H1 (cell line): Measurements from ENCODE around the gene GRK5.

Source experiments
- ATF2 ChIP-seq: IDR thresholded peaks from 2 replicates; pipeline ENCODE4 v1.6.1; 2012; ENCODE audit warnings: low read length, inconsistent platforms
- CBX8 ChIP-seq: fragments of 300-800, 300-1000 bp; sonication (generic); IDR thresholded peaks from 2 replicates; pipeline ENCODE4 v1.7.1; 2016; ENCODE audit warnings: low read depth, low read length, borderline replicate concordance
- CEBPB ChIP-seq: IDR thresholded peaks from 2 replicates; pipeline ENCODE4 v1.6.1; 2012; ENCODE audit warnings: low read depth, low read length
- CTCF ChIP-seq, 3 experiments: IDR thresholded peaks; 1 replicate in 2 of 3; 2 replicates in 1 of 3; pipeline versions ENCODE4 v1.5.1 to v1.6.1; 2011; ENCODE audit warnings: low read length in 3 of 3, mild to moderate bottlenecking in 3 of 3, inconsistent platforms in 2 of 3, low read depth in 1 of 3, moderate library complexity in 1 of 3; ENCODE audit not compliant: insufficient read depth in 1 of 3; ENCODE audit errors: control extremely low read depth in 1 of 3
- JUND ChIP-seq: IDR thresholded peaks from 2 replicates; pipeline ENCODE4 v1.6.1; 2011; ENCODE audit warnings: mild to moderate bottlenecking, improper control_type of control experiment, low read length
- POLR2A ChIP-seq, 2 experiments: IDR thresholded peaks; 1 replicate in 1 of 2; 2 replicates in 1 of 2; pipeline ENCODE4 v1.6.1; 2011; ENCODE audit warnings: low read depth in 2 of 2, low read length in 2 of 2, mild to moderate bottlenecking in 2 of 2; ENCODE audit errors: control extremely low read depth in 1 of 2
- POLR2AphosphoS5 ChIP-seq: IDR thresholded peaks from 2 replicates; pipeline ENCODE4 v1.6.1; 2011; ENCODE audit warnings: low read depth, low read length
- SP4 ChIP-seq: IDR thresholded peaks from 2 replicates; pipeline ENCODE4 v1.6.1; 2012; ENCODE audit warnings: low read length, inconsistent platforms
- SRF ChIP-seq: IDR thresholded peaks from 2 replicates; pipeline ENCODE4 v1.6.1; 2011; ENCODE audit warnings: mild to moderate bottlenecking, low read depth, low read length, moderate library complexity
- ZNF274 ChIP-seq: IDR thresholded peaks from 2 replicates; pipeline ENCODE4 v1.7.0; 2012; ENCODE audit warnings: low read length, borderline replicate concordance; ENCODE audit errors: extremely low read depth

GRCh38 chr10:119282446-119282845 is 75.1 kb downstream of the GRK5 start:
- no peak for TF ChIP-seq CTCF (IDR thresholded peaks at IDR 0.05; ENCODE audit: control extremely low read depth in 1 of 3, insufficient read depth in 1 of 3, low read depth in 1 of 3, low read length in 3 of 3)
- TF ChIP-seq JUND, result no peak
- no peak for TF ChIP-seq POLR2A (IDR thresholded peaks at IDR 0.05; ENCODE audit: control extremely low read depth in 1 of 2, low read depth in 2 of 2, low read length in 2 of 2)
- TF ChIP-seq CEBPB, result no peak
- TF ChIP-seq POLR2AphosphoS5, result no peak
- TF ChIP-seq ZNF274, result no peak
- TF ChIP-seq ATF2, result no peak
- TF ChIP-seq CBX8, result no peak
- TF ChIP-seq SP4, result no peak
- no peak for TF ChIP-seq SRF
